HepG2 (cell line): ENCODE results near the gene ATG4B. TPM values are rescaled to one million over a fixed set of nuclear protein-coding genes. Genes with fewer than 3 reads are reported as not detected.

Experiments
- AKAP8 ChIP-seq: sonication (generic); formaldehyde crosslinking; IDR thresholded peaks from 2 replicates; pipeline ENCODE4 v1.5.1; 2020; ENCODE audit warnings: mild to moderate bottlenecking, missing genetic modification reagents
- HDAC6 ChIP-seq: fragments of 200-600 bp; sonication (generic); IDR thresholded peaks from 2 replicates; pipeline ENCODE4 v1.7.0; 2017; ENCODE audit warnings: mild to moderate bottlenecking, antibody characterized with exemption, low read length, low read depth
- HNRNPH1 ChIP-seq: fragments of 200-400 bp; formaldehyde crosslinking; optimal IDR thresholded peaks from 2 replicates; pipeline ENCODE3; 2017; ENCODE audit warnings: mild to moderate bottlenecking, low read depth, low read length
- MAFG ChIP-seq: sonication (generic); formaldehyde crosslinking; IDR thresholded peaks from 2 replicates; pipeline ENCODE4 v1.5.1; 2020; ENCODE audit warnings: mild to moderate bottlenecking, missing genetic modification reagents
- MBNL3 ChIP-seq: fragments of 250-450 bp; sonication (Bioruptor Pico); conservative IDR thresholded peaks from 2 replicates; pipeline ENCODE4 v1.8.0; 2022; ENCODE audit warnings: mild to moderate bottlenecking, inconsistent platforms
- MED8 ChIP-seq: sonication (generic); formaldehyde crosslinking; IDR thresholded peaks from 2 replicates; pipeline ENCODE4 v1.8.1; 2023; ENCODE audit warnings: mild to moderate bottlenecking, missing genetic modification reagents; ENCODE audit not compliant: insufficient replicate concordance
- NFYB ChIP-seq: sonication (generic); formaldehyde crosslinking; IDR thresholded peaks from 2 replicates; pipeline ENCODE4 v1.4.0; 2020; ENCODE audit warnings: missing genetic modification reagents
- PRPF4 ChIP-seq: fragments of 200-400 bp; formaldehyde crosslinking; IDR thresholded peaks from 2 replicates; pipeline ENCODE4 v1.6.1; 2016; ENCODE audit warnings: low read length, low read depth; ENCODE audit not compliant: poor library complexity, severe bottlenecking
- SKI ChIP-seq: fragments of 450-650 bp; IDR thresholded peaks from one replicate; pipeline ENCODE4 v1.6.1; 2018; ENCODE audit warnings: mild to moderate bottlenecking; ENCODE audit not compliant: partially characterized antibody
- SYNCRIP ChIP-seq: fragments of 200-400 bp; formaldehyde crosslinking; IDR thresholded peaks from 2 replicates; pipeline ENCODE4 v1.6.1; 2018; ENCODE audit warnings: mild to moderate bottlenecking, low read depth, low read length; ENCODE audit not compliant: insufficient read depth
- TCF7 ChIP-seq: sonication (generic); IDR thresholded peaks from 2 replicates; pipeline ENCODE4 v1.6.1; 2016; ENCODE audit warnings: antibody characterized with exemption, low read depth
- TEAD3 ChIP-seq: optimal IDR thresholded peaks from 2 replicates; pipeline ENCODE3; 2016; ENCODE audit warnings: borderline replicate concordance
- ZKSCAN1 ChIP-seq: fragments of 150-350 bp; IDR thresholded peaks from 2 replicates; pipeline ENCODE4 v1.6.1; 2014; ENCODE audit warnings: low read length
- ZNF207 ChIP-seq: fragments of 450-650 bp; IDR thresholded peaks from 2 replicates; pipeline ENCODE4 v1.6.1; 2016; ENCODE audit warnings: antibody characterized with exemption, borderline replicate concordance
- ZNF724P ChIP-seq: sonication (generic); formaldehyde crosslinking; IDR thresholded peaks from 2 replicates; pipeline ENCODE4 v1.8.0; 2022; ENCODE audit warnings: missing genetic modification reagents, borderline replicate concordance
- ZNF777 ChIP-seq: sonication (generic); formaldehyde crosslinking; IDR thresholded peaks from 2 replicates; pipeline ENCODE4 v1.4.0; 2020; ENCODE audit warnings: missing genetic modification reagents
- polyA plus RNA-seq, 8 experiments: library from polyadenylated mRNA; depleted of rRNA in 3 of 8; stranded (reverse) in 7 of 8; unstranded in 1 of 8; fragments of >200 nt; fragmentation: Illumina TruSeq in 4 of 8; extraction: Trizol in 4 of 8; gene quantifications; 2 replicates each; pipeline versions ENCODE4 v1.2.1 to v1.2.3, GENCODE V29; 2011 to 2016; ENCODE audit warnings: low read depth in 4 of 8, missing spikeins in 1 of 8, mixed read lengths in 1 of 8; ENCODE audit not compliant: insufficient read depth in 1 of 8
- total RNA-seq, 5 experiments: library from RNA; depleted of rRNA; stranded (reverse); fragments of >200 nt; fragmentation: Illumina TruSeq; extraction: Trizol; gene quantifications; 2 replicates each; pipeline ENCODE4 v1.2.3, GENCODE V29; 2016; ENCODE audit warnings: low read depth in 1 of 5
- TF ChIP-seq, protein P1 (sequence below): sonication (generic); formaldehyde crosslinking; IDR thresholded peaks from 2 replicates; pipeline ENCODE4 v1.8.0; 2022; ENCODE audit warnings: mild to moderate bottlenecking, missing genetic modification reagents; ENCODE audit not compliant: insufficient replicate concordance
- TF ChIP-seq, protein P2 (sequence below): IDR thresholded peaks from 2 replicates; pipeline ENCODE4 v1.6.1; 2016; ENCODE audit warnings: low read depth, borderline replicate concordance
- TF ChIP-seq, protein P3 (sequence below): sonication (generic); formaldehyde crosslinking; IDR thresholded peaks from 2 replicates; pipeline ENCODE4 v1.4.0; 2020; ENCODE audit warnings: missing genetic modification reagents, borderline replicate concordance
- TF ChIP-seq, protein P4 (sequence below): sonication (generic); formaldehyde crosslinking; IDR thresholded peaks from 2 replicates; pipeline ENCODE4 v1.4.0; 2020; ENCODE audit warnings: missing genetic modification reagents, borderline replicate concordance
- TF ChIP-seq, protein P5 (sequence below): sonication (generic); formaldehyde crosslinking; IDR thresholded peaks from 2 replicates; pipeline ENCODE4 v1.5.0; 2020; ENCODE audit warnings: mild to moderate bottlenecking, low read depth, missing genetic modification reagents, borderline replicate concordance
- TF ChIP-seq, protein P6 (sequence below): sonication (generic); formaldehyde crosslinking; IDR thresholded peaks from 2 replicates; pipeline ENCODE4 v1.5.0; 2020; ENCODE audit warnings: missing genetic modification reagents

The ATG4B gene
- total and polyA plus RNA-seq, 2 of the 13 experiments (the other 11 are each of a cell fraction or from before 2014, with no cell fraction given) = 95.5 to 239 TPM

DNA sequence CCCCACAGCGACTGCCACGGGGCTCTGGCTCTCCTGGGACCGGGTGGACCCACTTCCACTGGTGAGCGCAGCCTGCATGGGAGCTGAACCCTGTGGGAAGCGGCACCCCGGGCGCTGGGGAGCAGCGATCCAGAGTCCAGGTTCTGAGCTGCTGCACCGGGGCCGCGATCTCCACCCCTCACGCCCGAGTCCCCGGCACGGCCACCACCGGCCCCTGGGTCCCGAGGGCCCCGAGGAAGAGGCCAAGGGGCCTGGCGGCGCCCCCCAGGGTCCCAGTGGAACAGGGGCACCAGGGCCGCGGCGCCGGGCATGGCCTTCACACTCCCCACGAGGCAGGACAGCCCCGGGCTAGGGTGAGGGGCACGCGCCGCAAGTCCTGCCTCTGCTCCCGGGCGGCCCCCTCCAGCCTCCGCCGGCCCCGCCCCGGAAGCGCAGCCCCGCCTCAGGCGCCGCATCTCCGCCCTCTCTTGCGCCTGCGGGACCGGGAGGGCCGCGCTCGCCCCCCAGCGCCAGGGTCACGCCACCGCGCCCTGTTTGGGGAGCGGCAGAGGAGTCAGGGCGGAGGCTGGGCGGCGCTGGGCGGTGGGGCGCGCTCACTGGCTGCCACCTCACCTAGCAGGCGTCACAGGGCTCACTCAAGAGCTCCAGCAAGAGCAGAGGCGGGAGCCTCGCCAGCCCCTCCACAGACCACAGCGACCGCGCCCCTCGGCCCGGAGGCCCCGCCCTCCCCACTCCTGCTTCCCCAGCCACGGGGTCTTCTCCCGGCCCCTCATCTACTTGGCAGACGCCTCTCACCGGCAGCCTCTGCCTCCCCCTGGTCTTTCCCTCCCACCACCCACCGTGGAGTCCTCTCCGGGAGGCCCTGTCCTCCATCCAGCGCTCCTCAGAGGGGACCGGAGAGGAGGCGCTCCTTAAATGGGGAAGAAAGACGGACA lies 27.4 kb upstream of the ATG4B start (continued):
- TF ChIP-seq SKI (peak; percentile 63), NFYB (CRISPR knock-in tag) (peak; percentile 67), ZKSCAN1 (no peak), ZNF724P (CRISPR knock-in tag) (peak; percentile 73), SYNCRIP (no peak), HNRNPH1 (no peak), PRPF4 (no peak), AKAP8 (CRISPR knock-in tag) (peak; percentile 91), MED8 (no peak), HDAC6 (no peak), MBNL3 (CRISPR knock-in tag) (no peak), MAFG (CRISPR knock-in tag) (no peak), TEAD3 (CRISPR knock-in tag) (no peak), ZNF777 (CRISPR knock-in tag) (no peak), ZNF207 (no peak), TCF7 (no peak)
- TF ChIP-seq, protein P1, sequence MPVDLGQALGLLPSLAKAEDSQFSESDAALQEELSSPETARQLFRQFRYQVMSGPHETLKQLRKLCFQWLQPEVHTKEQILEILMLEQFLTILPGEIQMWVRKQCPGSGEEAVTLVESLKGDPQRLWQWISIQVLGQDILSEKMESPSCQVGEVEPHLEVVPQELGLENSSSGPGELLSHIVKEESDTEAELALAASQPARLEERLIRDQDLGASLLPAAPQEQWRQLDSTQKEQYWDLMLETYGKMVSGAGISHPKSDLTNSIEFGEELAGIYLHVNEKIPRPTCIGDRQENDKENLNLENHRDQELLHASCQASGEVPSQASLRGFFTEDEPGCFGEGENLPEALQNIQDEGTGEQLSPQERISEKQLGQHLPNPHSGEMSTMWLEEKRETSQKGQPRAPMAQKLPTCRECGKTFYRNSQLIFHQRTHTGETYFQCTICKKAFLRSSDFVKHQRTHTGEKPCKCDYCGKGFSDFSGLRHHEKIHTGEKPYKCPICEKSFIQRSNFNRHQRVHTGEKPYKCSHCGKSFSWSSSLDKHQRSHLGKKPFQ (CRISPR knock-in tag) = peak; percentile 75
- TF ChIP-seq, protein P2, sequence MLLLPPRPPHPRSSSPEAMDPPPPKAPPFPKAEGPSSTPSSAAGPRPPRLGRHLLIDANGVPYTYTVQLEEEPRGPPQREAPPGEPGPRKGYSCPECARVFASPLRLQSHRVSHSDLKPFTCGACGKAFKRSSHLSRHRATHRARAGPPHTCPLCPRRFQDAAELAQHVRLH (CRISPR knock-in tag) = peak; percentile 84
- TF ChIP-seq, protein P3, sequence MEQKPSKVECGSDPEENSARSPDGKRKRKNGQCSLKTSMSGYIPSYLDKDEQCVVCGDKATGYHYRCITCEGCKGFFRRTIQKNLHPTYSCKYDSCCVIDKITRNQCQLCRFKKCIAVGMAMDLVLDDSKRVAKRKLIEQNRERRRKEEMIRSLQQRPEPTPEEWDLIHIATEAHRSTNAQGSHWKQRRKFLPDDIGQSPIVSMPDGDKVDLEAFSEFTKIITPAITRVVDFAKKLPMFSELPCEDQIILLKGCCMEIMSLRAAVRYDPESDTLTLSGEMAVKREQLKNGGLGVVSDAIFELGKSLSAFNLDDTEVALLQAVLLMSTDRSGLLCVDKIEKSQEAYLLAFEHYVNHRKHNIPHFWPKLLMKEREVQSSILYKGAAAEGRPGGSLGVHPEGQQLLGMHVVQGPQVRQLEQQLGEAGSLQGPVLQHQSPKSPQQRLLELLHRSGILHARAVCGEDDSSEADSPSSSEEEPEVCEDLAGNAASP (CRISPR knock-in tag) = no peak
- TF ChIP-seq, protein P4, sequence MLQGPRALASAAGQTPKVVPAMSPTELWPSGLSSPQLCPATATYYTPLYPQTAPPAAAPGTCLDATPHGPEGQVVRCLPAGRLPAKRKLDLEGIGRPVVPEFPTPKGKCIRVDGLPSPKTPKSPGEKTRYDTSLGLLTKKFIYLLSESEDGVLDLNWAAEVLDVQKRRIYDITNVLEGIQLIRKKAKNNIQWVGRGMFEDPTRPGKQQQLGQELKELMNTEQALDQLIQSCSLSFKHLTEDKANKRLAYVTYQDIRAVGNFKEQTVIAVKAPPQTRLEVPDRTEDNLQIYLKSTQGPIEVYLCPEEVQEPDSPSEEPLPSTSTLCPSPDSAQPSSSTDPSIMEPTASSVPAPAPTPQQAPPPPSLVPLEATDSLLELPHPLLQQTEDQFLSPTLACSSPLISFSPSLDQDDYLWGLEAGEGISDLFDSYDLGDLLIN (CRISPR knock-in tag) = 0 out of 2 replicates have a peak, but pooled peaks have one; percentile 42
- TF ChIP-seq, protein P5, sequence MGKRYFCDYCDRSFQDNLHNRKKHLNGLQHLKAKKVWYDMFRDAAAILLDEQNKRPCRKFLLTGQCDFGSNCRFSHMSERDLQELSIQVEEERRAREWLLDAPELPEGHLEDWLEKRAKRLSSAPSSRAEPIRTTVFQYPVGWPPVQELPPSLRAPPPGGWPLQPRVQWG (CRISPR knock-in tag) = no peak
- TF ChIP-seq, protein P6, sequence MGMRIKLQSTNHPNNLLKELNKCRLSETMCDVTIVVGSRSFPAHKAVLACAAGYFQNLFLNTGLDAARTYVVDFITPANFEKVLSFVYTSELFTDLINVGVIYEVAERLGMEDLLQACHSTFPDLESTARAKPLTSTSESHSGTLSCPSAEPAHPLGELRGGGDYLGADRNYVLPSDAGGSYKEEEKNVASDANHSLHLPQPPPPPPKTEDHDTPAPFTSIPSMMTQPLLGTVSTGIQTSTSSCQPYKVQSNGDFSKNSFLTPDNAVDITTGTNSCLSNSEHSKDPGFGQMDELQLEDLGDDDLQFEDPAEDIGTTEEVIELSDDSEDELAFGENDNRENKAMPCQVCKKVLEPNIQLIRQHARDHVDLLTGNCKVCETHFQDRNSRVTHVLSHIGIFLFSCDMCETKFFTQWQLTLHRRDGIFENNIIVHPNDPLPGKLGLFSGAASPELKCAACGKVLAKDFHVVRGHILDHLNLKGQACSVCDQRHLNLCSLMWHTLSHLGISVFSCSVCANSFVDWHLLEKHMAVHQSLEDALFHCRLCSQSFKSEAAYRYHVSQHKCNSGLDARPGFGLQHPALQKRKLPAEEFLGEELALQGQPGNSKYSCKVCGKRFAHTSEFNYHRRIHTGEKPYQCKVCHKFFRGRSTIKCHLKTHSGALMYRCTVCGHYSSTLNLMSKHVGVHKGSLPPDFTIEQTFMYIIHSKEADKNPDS (CRISPR knock-in tag) = no peak
